AG04450 (cell line): ENCODE results near the gene TMEM168. TPM values are rescaled to one million over a fixed set of nuclear protein-coding genes. Genes with fewer than 3 reads are reported as not detected.

Source experiments
- CTCF ChIA-PET: fragments of 300-600, 350-600 bp; formaldehyde crosslinking; extraction: SDS; loops from one replicate; lab custom pipeline; 2022; ENCODE audit warnings: antibody characterized with exemption, inconsistent platforms; lab: Charles Lee
- POLR2A ChIA-PET: fragments of 350-600 bp; formaldehyde crosslinking; extraction: SDS; loops from one replicate; lab custom pipeline; 2021; ENCODE audit warnings: antibody characterized with exemption, inconsistent platforms; lab: Yijun Ruan, JAX
- DNase-seq: peaks from one replicate; pipeline ENCODE4 v3.0.0-alpha.2; 2011; ENCODE audit warnings: low read depth, low spot score
- H3K27ac ChIP-seq: one replicate; pipeline ENCODE4 v1.5.1; 2012; ENCODE audit warnings: low read depth, low read length, control low read depth
- H3K27me3 ChIP-seq: one replicate; pipeline ENCODE4 v1.6.0; 2012; ENCODE audit warnings: low read length; ENCODE audit not compliant: control insufficient read depth, insufficient read depth
- H3K4me3 ChIP-seq: 2 replicates; pipeline ENCODE4 v1.5.1; 2011; ENCODE audit warnings: mild to moderate bottlenecking, low read depth, low read length, control low read depth
- H3K9me3 ChIP-seq: 2 replicates; pipeline ENCODE4 v1.5.1; 2012; ENCODE audit warnings: low read length; ENCODE audit not compliant: control insufficient read depth, insufficient read depth
- polyA plus RNA-seq: library from polyadenylated mRNA; depleted of rRNA; stranded (reverse); fragments of >200 nt; gene quantifications from 2 replicates; pipeline ENCODE4 v1.2.3, GENCODE V29; 2011
- TF ChIP-seq, protein P1 (sequence below): IDR thresholded peaks from 2 replicates; pipeline ENCODE4 v1.5.1; 2011; ENCODE audit warnings: low read depth, low read length, control low read depth, inconsistent platforms

TMEM168 gene
- polyA plus RNA-seq, 1 experiment = 34.9 TPM

DNA sequence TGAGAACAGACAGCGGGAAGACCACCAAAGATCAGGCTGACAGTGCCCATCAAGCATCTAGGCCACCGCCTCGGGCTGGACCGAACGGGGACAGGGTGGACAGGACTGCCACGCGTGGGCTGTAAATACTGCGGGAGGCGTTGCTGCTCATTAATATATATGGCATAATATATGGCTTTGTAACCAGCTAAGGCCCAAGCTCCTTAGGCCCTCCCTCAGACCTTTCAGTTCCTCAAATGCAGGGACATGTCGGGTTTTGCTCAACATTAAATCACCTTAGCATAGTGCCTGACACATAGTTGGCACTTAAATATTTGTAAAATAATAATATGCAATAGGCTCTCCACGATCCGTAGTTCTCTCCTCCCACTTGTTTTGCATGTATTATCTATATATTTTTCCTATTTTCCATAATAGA lies 402 bp upstream of the TMEM168 start:
- ChIA-PET CTCF (interaction anchor here (1.0 kb wide), 2 partner anchors 11 to 56 kb away, joined by 3 to 4 read pairs; no protein-coding TSS in a partner anchor), POLR2A (no interaction called here)

DNA sequence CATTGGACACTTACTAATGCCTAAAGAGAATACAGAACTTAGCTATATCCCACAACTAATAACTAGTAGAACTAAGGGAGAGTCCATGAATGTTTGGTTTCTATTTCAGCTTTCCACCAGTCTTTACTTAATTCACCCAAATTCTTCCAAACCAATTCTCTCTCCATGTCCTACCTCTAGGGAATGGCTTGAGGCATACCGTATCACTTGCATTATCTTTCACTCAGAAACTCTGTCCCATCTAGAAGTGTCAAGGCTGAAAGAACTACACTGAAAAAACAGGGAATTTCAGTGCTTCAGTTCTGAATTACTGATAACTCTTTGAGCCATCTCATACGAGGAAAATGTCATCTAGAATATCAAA lies 758 bp downstream of the TMEM168 start:
- no peaks in the 10 kb centered on the region for H3K27me3 ChIP-seq
- TF ChIP-seq, protein P1, sequence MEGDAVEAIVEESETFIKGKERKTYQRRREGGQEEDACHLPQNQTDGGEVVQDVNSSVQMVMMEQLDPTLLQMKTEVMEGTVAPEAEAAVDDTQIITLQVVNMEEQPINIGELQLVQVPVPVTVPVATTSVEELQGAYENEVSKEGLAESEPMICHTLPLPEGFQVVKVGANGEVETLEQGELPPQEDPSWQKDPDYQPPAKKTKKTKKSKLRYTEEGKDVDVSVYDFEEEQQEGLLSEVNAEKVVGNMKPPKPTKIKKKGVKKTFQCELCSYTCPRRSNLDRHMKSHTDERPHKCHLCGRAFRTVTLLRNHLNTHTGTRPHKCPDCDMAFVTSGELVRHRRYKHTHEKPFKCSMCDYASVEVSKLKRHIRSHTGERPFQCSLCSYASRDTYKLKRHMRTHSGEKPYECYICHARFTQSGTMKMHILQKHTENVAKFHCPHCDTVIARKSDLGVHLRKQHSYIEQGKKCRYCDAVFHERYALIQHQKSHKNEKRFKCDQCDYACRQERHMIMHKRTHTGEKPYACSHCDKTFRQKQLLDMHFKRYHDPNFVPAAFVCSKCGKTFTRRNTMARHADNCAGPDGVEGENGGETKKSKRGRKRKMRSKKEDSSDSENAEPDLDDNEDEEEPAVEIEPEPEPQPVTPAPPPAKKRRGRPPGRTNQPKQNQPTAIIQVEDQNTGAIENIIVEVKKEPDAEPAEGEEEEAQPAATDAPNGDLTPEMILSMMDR = no peak
- DNase-seq = no peak
- H3K9me3 ChIP-seq = no peaks in the 10 kb centered on the region
- H3K4me3 ChIP-seq = peak overlapping the region; percentile 92
- ChIA-PET CTCF (no interaction called here), POLR2A (interaction anchor here (0.6 to 1.2 kb wide), 4 partner anchors 10 to 218 kb away, joined by 3 to 4 read pairs (median 4); a partner anchor contains a TSS)
- peak overlapping the region; percentile 95 for H3K27ac ChIP-seq

More for the DNA sequence above, 402 bp upstream of the TMEM168 start:
- H3K9me3 ChIP-seq = no peaks in the 10 kb centered on the region
- H3K27me3 ChIP-seq = no peaks in the 10 kb centered on the region
- H3K4me3 ChIP-seq = peak overlapping the region; percentile 92
- no peak for DNase-seq
- no peak overlapping the region for H3K27ac ChIP-seq
- TF ChIP-seq, protein P1 = no peak

DNA sequence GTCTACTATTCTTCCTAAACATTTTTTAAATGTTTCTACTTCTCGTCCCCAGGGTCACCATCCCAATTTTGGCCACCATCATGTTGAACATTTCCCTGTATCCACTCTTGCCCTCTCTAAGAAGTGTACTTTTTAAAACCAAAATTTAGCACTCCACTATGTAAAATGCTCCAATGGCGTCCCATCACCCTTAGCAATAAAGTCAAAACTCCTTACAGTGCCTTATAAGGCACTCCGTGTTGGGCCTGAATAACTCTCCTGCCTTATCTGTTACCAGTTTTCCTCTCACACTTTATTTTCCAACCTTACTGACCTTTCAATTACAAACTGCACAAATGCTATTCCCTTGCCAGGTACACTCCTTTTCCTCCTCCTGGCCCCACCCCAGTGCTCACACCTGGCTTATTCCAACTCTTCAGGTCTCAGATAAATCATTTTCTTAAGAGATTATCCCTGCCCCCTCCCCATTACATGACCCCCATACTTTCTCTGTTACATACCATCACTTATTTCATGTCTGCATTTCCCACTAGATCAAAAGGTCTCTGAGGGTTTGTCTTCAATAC lies 1.3 kb downstream of the TMEM168 start:
- DNase-seq = no peak
- ChIA-PET CTCF (no interaction called here), POLR2A (no interaction called here)
- Histone ChIP-seq H3K9me3 (no peaks in the 10 kb centered on the region), H3K4me3 (peak overlapping the region; percentile 92), H3K27me3 (no peaks in the 10 kb centered on the region), H3K27ac (no peak overlapping the region)
- TF ChIP-seq, protein P1 = no peak

DNA sequence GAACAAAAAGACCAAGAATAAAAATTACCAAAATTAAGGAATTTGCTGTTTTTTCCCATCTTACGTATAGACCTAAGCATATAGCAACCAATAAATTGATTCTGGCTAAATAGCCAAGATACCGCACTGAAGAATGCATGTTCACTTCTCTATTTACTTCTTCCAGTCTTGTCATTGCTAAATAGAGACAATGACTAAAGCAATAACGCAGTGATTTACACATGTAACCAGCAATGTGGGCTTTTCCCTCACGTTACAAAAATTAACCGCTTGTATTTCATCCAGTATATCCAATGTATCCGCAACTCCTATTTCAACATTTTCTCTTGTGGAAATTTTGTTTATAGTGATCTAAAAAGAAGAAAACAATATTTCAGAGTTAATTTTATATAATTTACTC lies 5.6 kb downstream of the TMEM168 start:
- Histone ChIP-seq H3K27me3 (no peaks in the 10 kb centered on the region), H3K4me3 (no peak overlapping the region), H3K9me3 (no peaks in the 10 kb centered on the region), H3K27ac (no peak overlapping the region)
- TF ChIP-seq, protein P1 = no peak
- POLR2A ChIA-PET = no interaction called here
- DNase-seq = no peak
- CTCF ChIA-PET = no interaction called here

DNA sequence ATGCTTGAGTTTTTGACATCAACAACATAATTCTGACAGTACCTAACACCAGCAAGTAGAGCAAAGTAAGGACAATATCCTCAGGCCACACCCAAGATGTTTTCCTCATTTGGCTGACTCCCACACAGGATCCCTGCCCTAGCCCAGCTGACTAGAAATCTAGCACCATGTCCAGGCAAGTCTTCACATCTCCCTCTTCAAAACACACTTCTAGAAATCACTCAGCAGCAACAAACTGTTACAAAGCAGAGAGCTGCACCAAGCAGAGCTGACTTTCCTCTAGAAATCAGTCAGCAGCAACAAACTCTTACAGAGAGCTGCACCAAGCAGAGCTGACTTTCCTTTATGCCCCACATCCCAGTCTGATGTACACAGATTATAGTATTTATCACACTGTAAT lies 7.7 kb downstream of the TMEM168 start:
- ChIA-PET POLR2A (no interaction called here), CTCF (no interaction called here)
- H3K27me3 ChIP-seq = no peaks in the 10 kb centered on the region
- DNase-seq = no peak
- no peak overlapping the region for H3K4me3 ChIP-seq
- H3K27ac ChIP-seq = no peak overlapping the region
- TF ChIP-seq, protein P1 = no peak
- H3K9me3 ChIP-seq = no peaks in the 10 kb centered on the region
